SHP77 treated with DMSO at 0.1 percent for 48 hours (cell line): ENCODE measurements around the gene CTNNAL1.
A peak's percentile ranks its signal among the peaks of the same experiment; 100 is the strongest.
"Not testable (repeated sequence)": the region's sequence is repeated elsewhere in the genome, so short reads cannot be mapped to it uniquely, and the experiment has no call there.

Source experiments
- DNase-seq: peaks from one replicate; lab custom pipeline; 2025; lab: John Stamatoyannopoulos, UW

The CTNNAL1 gene

GRCh38 chr9:109012876-109013678, at the start of gene CTNNAL1:
Gene CTNNAL1 (minus strand): TSS chr9:109013499. CDS start chr9:109013442, 57 bp downstream.
- peak; percentile 68 for DNase-seq

GRCh38 chr9:109062543-109062942, 49.2 kb upstream of the CTNNAL1 start:
- no peak for DNase-seq

DNA sequence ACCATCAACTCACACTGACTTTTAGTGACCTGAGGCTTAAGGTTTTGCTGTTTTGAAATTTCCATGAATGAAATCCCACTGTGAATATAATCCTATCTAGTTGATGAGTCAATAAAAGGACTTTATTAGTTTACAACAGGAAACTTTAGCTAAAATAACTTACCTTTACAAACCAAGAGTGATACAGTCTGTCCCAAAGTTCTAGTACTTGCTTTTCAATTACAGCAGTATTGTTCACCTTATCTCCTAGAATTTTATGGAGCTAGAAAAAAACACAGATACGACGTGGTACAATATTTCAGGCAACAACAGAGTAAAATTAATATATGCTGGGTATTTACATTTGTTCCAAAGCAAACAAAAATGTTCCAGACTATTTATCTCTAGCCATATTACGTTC, 46.9 kb upstream of the CTNNAL1 start:
- DNase-seq = no peak

- DNase-seq = not testable (repeated sequence)
Observed at GRCh38 chr9:109053121-109053520, 39.8 kb upstream of the CTNNAL1 start.

DNA sequence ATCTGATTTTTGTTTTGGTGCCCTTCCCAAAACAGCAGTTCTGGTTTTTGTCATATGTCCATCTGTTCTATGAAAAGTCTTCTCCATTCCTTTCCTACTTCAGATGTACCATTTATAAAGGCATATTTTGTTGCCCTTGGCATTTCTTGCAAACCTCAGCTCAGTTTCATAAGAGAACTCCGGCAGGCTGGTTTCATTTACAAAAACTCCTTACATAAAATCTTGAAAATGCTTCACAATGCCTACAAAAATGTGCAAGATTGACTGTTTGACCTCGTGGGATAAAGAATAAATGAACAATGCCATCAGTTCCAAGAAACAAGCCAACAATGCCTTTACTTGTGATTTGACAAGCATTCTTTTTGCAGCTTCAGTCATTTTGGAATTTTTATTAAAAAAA, 39.1 kb upstream of the CTNNAL1 start:
- DNase-seq = no peak

GRCh38 chr9:109051733-109052132, 38.4 kb upstream of the CTNNAL1 start:
- DNase-seq = no peak

DNA sequence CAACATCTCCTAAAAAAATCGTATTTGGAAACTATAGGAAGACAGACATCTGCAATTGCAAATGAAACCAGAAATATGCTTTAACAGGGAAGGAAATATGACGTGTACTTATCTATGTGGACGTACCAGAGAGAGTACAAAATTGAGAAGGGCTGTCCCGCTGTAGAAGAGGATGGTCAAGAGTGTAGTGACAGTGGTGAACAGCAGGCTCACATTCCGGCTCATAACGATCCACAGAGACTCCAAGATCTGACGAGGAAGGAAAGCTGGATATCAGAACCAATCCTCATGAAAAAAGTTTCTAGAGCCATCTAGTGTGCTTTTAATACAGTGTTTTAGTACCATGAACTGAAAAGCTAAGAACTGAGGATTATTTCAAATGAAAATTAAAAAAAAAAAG, 37.1 kb upstream of the CTNNAL1 start:
- no peak for DNase-seq

DNA sequence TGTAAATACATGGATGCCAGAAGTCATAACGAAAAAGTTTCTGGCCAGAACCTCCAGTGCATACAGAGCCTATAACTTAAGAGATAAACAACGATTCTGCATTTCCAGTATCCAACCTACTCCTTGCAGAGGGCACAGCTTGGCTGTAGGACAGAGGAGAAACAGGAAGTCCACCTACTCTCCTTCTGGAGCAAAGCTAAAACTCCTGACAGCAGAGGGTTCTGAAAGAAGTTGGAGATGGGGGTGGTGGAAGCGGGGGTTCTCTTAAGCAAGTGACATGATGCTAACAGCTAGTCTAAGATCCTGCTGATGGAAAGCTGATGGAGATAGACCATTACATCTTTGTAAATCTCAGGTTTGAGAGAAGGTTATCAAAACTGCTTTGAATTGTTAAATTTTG, 35.5 kb upstream of the CTNNAL1 start:
- no peak for DNase-seq

GRCh38 chr9:109047259-109047658, 34.0 kb upstream of the CTNNAL1 start:
- no peak for DNase-seq

DNA sequence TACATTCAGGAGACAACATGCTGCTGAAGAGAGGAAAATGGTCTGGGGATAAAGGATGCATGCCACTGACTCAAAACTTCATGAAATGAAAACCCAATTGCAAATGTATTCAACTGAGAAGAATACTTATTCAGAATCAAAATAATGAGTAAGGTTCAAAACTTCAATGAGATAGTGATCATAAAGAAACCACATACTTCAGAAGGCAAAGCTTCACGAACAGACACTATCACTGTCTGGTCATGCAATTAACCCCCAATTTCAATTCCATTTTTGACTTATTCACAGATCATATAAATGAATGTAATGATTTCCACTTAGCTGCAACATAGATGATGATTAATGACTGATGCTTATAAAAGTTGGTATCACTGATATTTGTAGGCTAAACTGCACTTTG, 33.0 kb upstream of the CTNNAL1 start:
- DNase-seq = no peak

DNA sequence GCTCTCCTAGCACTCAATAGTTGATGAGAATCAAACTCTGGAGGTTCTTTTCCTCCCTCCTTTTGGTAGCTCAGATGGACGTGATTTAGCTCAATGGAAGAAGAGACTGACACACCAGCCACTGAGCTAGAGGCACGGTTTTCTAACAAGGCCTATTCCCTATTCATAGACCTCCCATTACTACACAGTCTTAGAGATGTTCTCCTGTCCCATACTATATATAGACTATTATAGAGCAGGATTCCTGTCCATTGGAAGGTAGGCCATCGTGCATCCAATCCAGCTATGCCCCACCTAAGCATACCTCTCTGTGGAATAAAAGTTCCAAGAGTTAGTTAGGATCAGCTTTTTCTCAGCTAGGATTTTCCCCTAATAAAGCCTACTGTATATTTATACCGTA, 30.3 kb upstream of the CTNNAL1 start:
- DNase-seq = no peak

DNA sequence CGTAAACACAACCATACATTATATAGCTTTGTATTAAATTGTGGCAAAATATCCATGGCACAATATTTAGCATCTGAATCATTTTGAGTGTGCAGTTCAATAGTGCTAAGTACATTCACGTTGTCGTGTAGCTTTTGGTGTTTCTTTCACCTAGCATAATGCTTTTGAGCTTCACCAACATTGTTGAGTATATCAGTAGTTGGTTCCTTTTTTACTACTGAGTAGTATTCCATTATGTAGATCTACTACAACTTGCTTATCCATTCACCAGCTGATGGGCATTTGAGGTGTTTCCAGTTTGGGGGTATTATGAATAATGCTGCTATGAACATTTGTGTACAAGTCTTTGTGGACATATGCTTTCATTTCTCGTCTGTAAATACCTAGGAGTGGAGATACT, 27.3 kb upstream of the CTNNAL1 start:
- no peak for DNase-seq

GRCh38 chr9:109039539-109039938, 26.2 kb upstream of the CTNNAL1 start:
- DNase-seq = no peak

GRCh38 chr9:109037946-109038715, 24.8 kb upstream of the CTNNAL1 start:
- DNase-seq = no peak

- DNase-seq = no peak
Observed at GRCh38 chr9:109036744-109037680, 23.7 kb upstream of the CTNNAL1 start.

- DNase-seq = no peak
Observed at GRCh38 chr9:109035684-109036423, 22.6 kb upstream of the CTNNAL1 start.

GRCh38 chr9:109033941-109034700, 20.8 kb upstream of the CTNNAL1 start:
- DNase-seq = no peak

DNA sequence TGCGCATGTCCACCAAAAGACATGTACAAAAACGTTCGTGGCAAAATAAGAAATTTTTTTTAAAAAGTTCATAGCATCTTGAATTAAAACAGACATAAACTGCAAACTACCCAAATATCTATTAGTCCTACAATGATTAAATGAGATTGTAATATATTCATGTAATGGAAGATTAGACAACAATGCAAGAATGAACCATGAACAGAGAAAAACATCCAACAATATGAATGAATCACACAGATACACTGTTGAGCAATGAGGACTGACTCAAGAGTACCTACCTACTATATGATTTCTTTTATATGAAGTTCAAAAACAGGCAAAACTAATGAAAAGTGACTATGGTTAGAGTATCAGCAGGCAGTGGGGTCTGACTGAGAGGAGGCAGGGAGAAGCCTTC, 17.9 kb upstream of the CTNNAL1 start:
- no peak for DNase-seq

DNA sequence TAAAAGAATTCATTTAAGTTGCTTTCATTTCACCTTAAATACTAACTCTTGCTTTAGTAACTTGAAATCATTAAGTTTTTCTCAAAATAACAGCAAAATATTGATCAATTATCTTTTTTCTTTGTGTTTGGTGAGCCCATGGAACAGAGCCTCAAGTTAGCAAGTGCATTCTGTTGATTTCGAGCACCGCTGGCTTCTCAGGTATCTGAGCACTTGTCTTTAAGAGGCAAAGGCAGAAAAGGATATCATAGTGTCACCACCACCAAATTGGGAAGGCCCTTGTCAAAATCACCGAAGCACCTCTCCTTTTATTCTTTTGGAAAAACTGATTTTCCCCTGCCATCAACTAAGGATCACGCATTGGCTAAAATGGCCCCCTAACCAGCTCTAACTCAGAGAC, 17.1 kb upstream of the CTNNAL1 start:
- DNase-seq = no peak

- no peak for DNase-seq
Observed at GRCh38 chr9:109028457-109028856, 15.2 kb upstream of the CTNNAL1 start.

- DNase-seq = no peak
Observed at GRCh38 chr9:109027176-109027575, 13.9 kb upstream of the CTNNAL1 start.
